ENCODE results near the gene ZNF575.

DNA sequence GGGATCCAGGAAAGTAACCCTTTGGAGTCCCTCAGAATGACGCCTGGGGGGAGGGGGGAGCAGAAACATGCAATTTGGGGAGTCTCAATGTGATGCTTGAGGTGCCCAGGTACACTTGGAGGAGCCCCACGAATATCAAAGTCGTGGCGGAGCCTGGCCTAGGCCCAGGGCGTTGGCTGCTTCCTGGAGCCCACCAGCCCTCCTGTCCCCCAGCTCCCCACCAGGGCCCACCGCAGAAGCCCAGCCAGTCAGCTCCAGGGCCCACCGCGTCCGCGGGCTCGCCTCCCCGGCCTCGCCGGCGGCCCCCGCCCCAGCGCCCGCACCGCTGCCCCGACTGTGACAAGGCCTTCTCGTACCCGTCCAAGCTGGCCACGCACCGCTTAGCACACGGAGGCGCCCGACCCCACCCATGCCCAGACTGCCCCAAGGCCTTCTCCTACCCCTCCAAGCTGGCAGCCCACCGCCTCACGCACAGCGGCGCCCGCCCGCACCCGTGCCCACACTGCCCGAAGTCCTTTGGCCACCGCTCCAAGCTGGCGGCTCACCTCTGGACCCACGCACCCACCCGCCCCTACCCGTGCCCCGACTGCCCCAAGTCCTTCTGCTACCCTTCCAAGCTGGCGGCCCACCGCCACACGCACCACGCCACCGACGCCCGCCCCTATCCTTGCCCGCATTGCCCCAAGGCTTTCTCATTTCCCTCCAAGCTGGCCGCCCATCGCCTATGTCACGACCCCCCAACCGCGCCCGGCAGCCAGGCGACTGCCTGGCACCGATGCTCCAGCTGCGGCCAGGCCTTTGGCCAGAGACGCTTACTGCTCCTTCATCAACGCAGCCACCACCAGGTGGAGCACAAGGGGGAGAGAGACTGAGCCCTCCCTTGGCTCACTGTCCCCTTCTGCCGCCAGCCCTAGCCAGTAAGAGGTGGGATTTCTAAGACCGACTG is 2.1 kb downstream of the ZNF575 start:
- TF ChIP-seq CTCF (IDR thresholded peaks at IDR 0.05) (peak in 4 of 6 experiments; percentile 36 to 50 (median 46)), POLR2A (IDR thresholded peaks at IDR 0.05) (no peak)
